NCI-H524 treated with DMSO at 0.1 percent for 48 hours (cell line): ENCODE measurements around the gene ANLN.
"Not testable (repeated sequence)": the region's sequence is repeated elsewhere in the genome, so short reads cannot be mapped to it uniquely, and the experiment has no call there.

Source experiments
- DNase-seq: peaks from one replicate; lab custom pipeline; 2025; lab: John Stamatoyannopoulos, UW

Gene ANLN

DNA sequence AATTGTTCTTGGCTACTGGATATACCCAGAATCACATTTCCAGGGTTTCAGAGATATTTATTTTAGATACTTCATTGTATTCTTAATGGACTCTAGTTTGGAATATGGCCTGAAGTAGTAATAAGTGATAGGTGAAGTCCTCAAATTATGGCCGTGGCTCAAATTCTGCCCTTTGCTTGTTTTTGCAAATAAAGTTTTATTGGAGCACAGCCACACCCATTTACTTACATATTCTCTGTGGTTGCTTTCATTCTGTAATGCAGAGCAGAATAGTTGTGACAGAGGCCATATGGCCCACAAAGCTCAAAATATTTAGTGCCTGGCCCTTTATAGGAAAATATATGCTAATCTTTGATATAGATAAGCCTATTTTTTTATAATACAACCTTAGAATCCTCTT lies 19.5 kb downstream of the ANLN start:
- no peak for DNase-seq

DNA sequence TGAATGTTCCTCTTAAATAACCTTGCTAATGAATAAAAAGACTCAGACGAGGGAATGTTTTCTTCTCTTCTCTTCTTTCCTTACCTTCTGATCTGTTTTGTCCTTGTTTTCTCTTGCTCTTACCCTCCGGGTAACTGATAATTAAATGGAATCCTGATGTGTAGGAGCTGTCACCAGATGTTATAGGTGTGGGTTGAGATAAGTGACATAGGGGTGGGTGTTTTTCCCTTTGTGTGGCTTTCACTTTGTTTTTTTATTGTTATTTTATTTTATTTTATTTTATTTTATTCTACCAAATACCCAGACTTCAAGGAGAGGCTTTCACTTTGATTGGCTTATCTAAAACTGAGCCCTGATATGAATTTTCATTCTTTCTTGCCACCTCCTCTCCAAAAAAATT lies 25.5 kb downstream of the ANLN start:
- DNase-seq: no peak

DNA sequence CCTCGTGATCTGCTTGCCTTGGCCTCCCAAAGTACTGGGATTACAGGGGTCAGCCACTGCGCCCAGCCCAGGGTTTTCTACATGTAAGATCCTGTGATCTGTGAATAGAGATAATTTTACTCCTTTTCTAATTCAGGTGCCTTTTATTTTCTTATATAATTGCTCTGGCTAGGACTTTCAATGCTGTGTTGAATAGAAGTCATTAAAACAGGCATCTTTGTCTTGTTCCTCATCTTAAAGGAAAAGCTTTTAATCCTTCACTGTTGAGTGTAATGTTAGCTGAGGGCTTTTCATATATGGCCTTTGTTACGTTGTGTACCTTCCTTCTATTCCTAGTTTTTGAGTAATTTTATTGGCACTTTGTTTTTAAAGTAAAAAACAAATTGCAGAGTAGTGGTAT lies 26.6 kb downstream of the ANLN start:
- no peak for DNase-seq

DNA sequence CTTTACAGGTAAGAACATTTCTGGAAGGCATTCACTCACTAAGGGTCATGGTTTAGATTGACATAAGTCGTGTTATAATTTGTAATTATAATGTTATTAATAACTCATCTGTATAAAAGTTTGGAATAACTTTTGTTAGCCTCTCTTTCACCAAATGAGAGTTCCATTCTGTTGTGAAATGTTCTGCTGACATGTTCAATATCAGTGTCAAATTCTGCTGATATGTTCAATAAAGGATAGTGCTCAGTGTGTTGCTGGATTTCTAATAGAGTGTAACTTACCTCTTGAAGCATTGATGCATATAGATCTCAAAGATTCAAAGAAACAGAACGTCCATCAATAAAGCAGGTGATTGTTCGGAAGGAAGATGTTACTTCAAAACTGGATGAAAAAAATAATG lies 30.6 kb downstream of the ANLN start:
- no peak for DNase-seq

DNA sequence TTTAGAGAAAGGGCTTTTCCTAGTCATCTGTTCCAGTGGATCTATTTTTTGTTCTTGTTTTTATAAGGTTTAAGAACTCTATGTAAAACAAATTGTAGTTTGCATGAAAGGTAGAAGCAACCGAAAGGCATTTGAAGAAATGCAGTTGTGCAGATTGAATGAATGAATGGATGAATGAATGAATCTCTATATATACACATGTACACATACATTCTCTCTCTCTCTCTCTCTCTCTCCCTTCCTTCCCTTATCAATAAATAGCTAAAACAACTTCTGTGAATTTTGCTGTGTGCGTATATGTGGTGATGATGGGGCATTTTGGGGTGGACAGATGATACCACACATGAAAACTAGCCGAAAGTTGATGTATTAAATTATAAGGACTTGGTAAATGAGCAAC lies 32.4 kb downstream of the ANLN start:
- no peak for DNase-seq

DNA sequence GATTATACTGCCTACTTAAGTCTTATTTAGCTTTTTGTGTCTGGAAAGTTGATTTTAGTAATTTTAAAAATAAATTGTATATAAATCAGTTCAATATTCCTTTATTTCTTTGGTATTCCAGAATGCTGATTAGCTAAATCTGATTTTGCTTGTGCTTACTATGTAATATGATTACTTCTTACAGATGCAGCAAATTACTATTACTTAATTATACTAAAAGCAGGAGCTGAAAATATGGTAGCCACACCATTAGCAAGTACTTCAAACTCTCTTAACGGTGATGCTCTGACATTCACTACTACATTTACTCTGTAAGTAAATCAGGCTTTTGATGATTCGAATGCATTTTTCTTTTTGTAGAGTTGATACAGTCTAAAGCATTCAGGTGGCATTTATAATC lies 34.0 kb downstream of the ANLN start:
- DNase-seq: no peak

DNA sequence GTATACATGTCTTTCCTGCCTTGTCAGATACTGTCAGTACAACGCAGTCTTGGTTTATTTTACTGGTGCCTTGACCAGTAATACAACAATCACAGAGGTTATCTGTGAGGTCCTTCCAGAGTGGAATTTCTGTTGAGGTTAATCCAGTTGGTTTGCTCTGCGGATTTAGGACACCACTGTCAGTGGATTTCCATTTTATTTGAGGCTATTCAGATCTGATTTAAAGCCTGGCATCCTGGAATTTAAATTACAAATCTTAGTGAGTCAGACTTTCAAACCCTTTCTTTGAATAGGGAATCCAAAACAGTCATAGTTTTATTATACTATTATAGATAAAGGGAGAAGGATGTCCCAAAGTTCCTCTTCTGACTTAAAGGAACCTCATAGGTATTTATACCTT lies 40.5 kb downstream of the ANLN start:
- no peak for DNase-seq

DNA sequence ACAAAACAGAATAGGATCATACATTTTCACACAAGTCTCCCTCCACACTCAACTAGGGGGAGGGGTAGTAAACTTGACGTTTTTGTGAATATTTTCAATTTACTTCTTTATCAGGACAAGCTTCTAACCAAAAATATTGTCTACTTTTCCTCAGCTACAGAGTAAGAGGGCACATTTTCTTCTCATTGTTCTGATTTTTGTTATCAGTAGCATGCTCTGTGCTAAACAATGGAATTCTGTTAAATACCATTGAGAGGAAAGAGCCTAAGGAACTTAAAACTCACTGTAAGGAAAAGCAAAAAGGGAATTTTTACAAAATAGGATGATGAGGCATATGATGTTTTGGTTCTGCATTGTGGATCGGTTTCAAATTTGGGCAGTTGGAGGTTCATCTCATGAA lies 41.2 kb downstream of the ANLN start:
- no peak for DNase-seq

DNA sequence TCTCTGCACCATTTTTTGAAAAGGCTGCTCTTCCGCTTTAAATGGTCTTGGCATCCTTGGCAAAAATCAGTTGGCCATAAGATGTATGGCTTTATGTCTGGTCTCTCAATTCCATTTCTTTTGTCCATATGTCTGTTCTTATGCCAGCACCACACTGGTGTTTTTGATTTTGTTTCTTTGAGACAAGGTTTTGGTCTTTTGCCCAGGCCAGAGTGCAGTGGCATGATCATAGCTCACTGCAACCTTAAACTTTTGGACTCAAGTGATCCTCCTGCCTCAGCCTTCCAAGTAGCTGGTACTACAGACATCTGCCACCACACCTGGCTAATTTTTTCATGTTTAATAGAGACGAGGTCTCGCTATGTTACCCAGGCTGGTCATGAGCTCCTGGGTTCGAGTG lies 48.5 kb downstream of the ANLN start:
- DNase-seq: no peak

DNA sequence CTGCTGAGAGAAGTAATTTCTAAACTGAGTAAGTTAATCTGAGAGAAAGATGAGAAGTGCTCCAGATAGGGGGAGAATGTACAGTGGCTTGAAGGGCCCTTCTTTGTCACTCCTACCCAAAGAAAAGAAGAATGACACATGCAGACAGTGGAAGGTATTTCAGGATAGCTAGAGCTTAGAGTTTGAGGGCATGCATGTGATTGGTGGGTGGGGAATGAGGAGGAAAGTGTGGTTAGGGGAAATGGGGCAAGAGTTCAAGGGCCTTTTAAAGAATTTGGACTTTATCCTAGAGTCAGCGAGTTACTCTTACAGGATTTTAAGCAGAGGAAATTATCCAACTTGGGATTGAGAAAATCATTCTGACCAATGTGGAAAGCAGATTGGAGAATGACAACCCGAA lies 50.0 kb downstream of the ANLN start:
- no peak for DNase-seq

DNA sequence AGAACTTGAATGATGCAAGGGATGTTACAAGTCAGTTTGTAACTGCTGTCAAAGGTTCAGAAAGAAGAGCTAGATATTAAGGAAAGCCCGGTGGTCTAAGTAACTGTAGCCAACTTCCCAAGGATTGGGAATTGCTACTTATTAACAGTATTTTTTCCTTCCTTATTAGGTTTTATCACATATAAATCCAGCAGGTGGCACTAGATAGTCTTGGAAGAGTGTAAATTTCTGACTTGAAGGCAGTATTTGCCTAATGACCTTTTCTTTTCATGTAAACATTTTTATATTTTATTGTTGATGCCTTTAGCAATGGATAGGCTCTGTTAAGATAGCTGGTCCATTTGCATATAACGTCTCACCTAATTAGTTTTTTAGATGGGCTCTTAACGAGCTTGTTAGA lies 51.2 kb downstream of the ANLN start:
- DNase-seq: peak; percentile 37

DNA sequence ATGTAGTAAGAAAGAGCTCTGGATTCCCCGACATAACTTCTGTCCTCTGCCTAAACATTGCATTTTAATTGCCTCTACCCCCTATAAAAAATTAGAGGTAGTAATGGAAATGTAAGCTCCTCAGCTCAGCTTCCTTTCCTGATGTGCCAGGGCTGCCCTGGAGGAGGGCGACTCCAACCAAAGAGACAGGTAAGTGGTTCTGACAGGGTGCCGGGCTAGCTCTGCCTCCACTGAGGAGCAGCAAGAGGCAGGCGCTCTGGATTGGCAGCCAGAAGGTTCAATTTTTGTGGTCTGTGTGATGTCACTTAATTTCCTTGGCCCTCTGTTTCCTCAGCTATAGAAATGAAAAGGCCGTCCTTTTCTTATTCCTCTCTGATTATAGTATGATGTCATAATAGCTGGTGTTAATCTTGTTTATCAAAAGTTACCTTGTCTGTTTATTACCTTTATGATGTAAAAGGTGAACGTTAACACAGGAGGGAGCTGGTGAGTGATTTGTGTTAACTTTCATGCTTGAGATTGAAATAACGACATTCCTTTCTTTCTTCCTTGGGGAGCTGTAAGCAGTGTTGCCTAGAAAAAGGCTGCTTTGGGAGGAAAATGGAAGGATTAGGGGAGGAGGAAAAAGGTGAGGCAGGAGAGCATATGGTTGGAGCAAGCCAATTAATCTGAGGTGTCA lies 51.8 kb downstream of the ANLN start:
- DNase-seq: no peak

DNA sequence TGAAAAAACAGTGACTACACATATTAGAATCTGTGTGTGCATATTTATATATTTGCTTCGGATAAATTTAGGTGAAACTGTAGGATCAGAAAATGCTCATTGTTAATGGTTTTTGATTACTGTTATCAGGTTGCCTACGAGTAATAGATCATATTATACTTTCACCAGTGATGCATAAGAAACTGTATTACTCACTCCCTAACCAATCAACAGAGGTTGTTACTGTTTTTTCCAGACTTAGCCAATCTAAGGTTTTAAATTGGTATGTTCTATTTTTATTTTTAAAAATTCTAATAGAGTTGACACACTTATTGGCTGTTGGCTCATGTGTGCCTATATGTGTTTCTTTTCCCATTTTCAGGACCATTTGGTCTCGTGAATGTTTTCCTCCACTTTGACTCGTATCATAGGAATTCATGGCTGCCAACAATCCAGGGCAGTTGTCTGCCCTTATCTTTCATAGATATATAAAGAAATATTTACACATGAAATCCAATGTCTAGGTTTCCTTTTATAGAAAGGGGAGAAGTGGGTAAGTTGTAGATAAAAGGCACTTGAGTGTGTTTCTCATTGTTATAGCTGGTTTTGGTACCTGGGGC lies 59.2 kb downstream of the ANLN start:
- DNase-seq: no peak

DNA sequence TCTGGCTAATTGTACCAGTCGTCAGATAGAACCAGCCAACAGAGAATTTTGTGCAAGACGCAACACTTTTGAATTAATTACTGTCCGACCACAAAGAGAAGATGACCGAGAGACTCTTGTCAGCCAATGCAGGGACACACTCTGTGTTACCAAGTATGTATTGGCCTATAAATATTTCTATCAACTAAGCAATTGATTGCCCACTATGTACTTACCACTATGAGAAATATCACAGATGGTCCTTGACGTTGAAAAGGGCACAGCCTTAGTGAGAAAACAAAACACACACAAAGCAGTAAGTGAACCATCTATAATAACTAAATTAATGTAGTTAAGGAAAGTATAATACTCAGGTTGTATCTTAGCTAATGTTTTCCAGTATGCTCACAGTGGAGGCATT lies 60.0 kb downstream of the ANLN start:
- no peak for DNase-seq

DNA sequence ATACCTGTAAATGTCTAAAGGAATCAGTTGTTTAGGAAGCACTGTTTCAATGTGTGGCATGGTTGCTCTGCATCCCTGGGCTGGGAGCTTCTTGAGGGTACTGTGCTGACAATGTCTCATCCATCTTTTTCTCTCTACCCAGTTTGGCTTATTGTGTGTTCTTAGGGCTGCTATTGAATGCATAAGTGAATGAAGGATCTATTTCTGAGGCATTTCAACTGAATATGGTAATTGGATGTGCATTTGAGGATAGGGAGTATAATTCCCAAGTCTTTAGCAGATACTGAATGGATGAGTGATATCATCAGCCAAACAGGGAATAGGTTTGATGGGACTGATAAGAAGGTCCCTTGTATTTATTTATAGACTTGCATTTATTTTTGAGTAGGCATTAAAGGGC lies 64.1 kb downstream of the ANLN start:
- no peak for DNase-seq

DNA sequence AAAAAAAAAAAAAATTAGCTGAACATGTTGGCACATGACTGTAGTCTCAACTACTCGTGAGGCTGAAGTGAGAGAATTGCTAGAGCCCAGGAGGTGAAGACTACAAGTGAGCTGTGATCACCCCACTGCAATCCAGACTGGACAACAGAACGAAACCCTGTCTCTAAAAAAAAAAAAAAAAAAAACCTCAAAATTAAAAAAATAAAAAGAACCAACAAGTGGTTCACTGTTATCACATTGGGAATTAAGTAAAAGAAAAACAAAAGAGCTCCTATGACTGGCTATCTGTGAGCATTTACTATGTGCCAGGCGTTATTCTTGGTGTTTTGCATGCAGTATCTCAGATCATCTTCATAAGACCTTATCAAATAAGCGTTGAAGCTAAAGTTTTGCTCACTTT lies 66.0 kb downstream of the ANLN start:
- DNase-seq: no peak

DNA sequence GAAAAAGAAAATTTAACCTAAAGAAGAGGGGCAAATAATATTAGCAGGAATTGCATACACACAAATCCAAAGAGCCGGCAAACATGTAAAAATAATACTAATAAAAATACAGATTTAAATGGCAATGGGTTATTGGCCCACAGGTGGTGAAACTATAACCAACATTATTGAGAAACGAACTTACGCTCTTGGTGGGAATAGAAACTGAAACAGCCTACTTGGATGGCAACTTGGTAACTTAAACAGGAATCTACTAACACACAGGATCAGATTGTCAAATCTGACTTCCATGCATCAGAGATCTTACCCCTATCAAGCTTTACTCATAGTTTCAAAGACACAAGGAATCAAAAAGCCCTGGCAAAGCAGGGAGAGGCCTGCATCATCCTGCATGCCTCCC lies 66.5 kb downstream of the ANLN start:
- DNase-seq: no peak

DNA sequence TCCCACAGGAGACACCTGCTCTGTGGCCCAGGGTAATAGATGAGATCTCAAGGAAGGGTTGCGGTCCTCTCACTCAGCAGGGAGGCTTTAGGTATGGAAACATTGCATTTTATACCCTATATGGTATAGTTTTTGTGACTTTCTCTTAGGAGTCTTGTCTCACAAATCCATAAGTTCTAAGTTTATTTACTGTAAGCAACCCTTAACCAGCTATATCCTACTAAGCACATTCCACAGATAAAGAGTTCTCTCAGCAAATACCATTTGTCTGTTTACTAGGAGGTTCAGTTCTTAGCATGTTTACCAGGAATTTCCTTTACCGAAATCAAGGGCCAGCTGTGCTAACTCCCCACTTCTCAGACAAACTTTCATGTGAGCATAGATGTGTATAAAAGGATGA lies 66.9 kb downstream of the ANLN start:
- no peak for DNase-seq

DNA sequence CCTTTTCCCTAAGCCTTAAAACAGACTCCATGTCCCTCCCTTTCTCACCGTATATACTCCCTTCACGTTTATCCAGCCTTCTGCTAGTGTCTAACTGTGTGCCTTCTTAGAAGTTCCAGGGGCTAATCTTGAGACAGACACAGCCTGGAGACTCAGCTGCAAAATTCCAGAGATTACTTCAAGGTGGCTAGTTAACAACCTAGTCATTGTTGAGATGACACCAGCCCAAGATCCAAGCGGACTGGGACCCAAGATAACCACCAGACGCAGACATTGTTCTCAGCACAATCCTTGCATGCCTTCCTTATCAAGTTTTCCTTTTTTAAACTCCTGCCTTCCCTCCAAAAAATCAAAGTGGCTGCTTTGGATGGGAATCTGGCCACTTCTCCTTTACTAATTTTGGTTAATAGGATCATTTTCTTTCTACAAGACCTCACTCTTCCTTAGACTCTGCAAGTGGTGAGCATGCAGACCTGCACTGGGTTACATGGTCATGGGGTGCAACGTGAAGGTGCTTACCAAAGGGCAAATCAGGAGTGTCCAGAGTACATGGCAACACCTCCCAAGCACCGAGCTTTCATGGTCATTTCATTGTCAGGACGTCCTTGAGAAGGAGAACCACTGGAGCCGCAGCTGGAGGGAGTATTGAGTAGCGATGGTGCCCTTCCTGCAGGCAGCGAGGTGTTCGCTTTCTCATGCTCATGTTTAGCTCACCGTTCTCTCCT lies 69.7 kb downstream of the ANLN start:
- DNase-seq: no peak

DNA sequence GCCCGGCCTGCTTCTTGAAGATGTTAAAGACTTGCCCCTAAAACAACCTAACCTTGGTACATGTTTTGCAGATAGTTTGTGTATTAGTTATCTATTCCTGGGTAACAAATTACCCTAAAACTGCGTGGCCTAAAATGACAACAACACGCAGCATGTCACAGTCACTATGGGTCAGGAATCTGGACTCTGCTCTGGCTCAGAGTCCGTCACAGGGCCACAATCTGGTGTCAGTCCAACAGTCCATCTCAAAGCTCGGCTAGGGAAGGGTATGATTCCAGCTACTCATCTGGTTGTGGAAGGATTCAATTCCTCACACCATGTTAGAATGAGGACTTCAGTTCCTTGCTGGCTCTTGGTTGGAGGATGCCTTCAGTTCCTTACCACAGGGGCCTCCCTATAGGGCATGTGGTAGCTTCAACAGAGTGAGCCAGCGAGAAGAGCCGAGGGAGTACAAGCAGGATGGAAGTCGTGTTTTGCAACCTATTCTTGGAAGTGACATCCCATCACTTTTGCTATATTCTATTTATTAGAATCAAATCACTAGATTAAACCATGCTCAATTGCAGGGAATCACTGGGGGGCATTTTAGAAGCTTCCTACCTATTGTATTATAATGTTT lies 71.3 kb downstream of the ANLN start:
- DNase-seq: no peak

DNA sequence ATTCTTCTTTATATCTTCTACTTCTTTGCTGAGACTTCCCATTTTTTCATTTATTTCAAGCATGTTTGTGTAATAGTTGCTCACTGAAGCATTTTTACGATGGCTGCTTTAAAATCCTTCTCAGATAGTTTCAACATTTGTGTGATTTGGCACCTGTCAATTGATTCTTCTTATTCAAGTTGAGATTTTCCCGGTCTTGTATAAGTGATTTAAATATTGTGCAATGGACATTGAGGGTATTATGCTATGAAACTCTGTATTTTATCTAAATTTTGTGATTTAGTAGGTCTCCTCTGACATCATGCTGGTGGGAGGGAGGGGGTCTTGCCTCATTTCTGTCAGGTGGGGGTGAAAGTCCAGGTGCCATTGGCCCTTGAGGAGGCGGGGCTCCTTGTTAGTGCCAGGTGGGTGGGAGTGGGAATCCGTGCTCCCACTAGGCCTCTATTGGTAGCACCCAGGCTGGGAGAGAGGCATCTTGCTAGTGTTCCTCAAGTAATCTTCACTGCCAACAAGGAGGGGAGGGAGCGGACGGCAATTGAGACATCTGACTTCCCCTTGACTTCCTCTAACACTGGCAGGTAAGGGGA lies 73.0 kb downstream of the ANLN start:
- no peak for DNase-seq

DNA sequence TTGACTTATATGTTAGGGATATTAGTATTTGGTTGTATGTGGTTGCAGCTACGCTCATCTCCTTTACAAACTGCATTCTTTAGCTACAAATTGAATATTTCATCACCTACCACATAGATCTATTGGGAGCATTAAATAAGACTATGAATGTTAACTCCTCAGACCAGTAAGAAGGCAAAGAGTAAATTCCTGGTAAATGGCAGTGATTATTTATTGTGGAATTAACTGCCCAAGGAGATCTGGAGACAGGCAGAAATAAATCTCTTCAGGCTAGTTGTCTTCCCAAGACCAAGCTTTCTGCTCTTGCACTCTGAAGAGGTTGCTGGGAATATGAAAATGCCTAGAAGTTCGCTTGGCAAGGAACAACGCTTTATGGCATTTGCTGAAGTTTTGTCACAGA lies 74.6 kb downstream of the ANLN start:
- no peak for DNase-seq

DNA sequence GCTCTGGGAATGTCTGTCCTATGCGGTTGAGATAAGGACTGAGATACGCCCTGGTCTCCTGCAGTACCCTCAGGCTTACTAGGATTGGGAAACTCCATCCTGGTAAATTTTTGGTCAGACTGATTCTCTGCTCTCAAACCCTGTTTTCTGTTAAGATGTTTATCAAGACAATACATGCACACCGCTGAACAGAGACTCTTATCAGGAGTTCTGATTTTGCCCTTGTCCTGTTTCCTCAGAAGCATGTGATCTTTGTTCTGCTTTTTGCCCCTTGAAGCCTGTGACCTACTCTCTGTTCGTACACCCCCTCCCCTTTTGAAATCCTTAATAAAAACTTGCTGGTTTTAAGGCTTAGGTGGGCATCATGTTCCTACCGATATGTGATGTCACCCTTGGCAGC lies 76.3 kb downstream of the ANLN start:
- DNase-seq: not testable (repeated sequence)
